B cell (primary cell): ENCODE measurements around the gene HDAC9. TPM values are rescaled to one million over a fixed set of nuclear protein-coding genes. Genes with fewer than 3 reads are reported as not detected.
A peak's percentile ranks its signal among the peaks of the same experiment; 100 is the strongest.

Source experiments
- ATAC-seq: fragments of 200-7000 bp; cut with Tn5 transposase; one replicate; pipeline ENCODE4 v1.10.0; 2021; ENCODE audit warnings: low read depth, mild to moderate bottlenecking, moderate number of reproducible peaks, moderate library complexity
- CTCF ChIA-PET: fragments of 350-600 bp; sonication (Branson Sonifier 250); formaldehyde crosslinking; loops from one replicate; lab custom pipeline; 2021; ENCODE audit warnings: antibody characterized with exemption, inconsistent platforms; lab: Charles Lee
- POLR2A ChIA-PET: fragments of 350-600 bp; sonication (Branson Sonifier 250); formaldehyde crosslinking; loops from one replicate; lab custom pipeline; 2021; ENCODE audit warnings: antibody characterized with exemption; lab: Charles Lee
- DNase-seq: peaks from one replicate; pipeline ENCODE4 v3.0.0; 2013
- H2AFZ ChIP-seq: 2 replicates; pipeline ENCODE4 v1.6.1; 2012; ENCODE audit warnings: mild to moderate bottlenecking, low read depth, low read length; ENCODE audit not compliant: insufficient read depth, poor library complexity, severe bottlenecking
- H3K27ac ChIP-seq, 2 donors: 1 replicate in 1 of 2; 2 replicates in 1 of 2; pipeline ENCODE4 v1.5.1; 2012 to 2013; ENCODE audit warnings: low read length in 2 of 2, mild to moderate bottlenecking in 2 of 2, moderate library complexity in 1 of 2
- H3K27me3 ChIP-seq, 4 experiments: fragments of 200-600 bp in 1 of 4; sonication (generic) in 1 of 4; replicated peaks in 1 of 4; 1 replicate in 2 of 4; 2 replicates in 2 of 4; pipeline versions ENCODE4 v1.6.1 to v1.7.0; 2013 to 2016; ENCODE audit warnings: low read length in 3 of 4, mild to moderate bottlenecking in 2 of 4, mixed read lengths in 1 of 4, moderate library complexity in 1 of 4; ENCODE audit not compliant: insufficient read depth in 4 of 4, control insufficient read depth in 3 of 4; ENCODE audit errors: control extremely low read depth in 1 of 4
- H3K36me3 ChIP-seq, 2 experiments: replicated peaks in 1 of 2; 1 replicate in 1 of 2; 2 replicates in 1 of 2; pipeline versions ENCODE4 v1.6.1 to v1.7.1; 2013; ENCODE audit warnings: low read length in 1 of 2; ENCODE audit not compliant: insufficient read depth in 2 of 2, control insufficient read depth in 1 of 2; ENCODE audit errors: control extremely low read depth in 1 of 2, extremely low read depth in 1 of 2
- H3K4me1 ChIP-seq, 2 donors: fragments of 200-600 bp in 1 of 2; sonication (generic) in 1 of 2; 1 replicate in 1 of 2; 2 replicates in 1 of 2; pipeline versions ENCODE4 v1.5.1 to v1.6.1; 2013 to 2017; ENCODE audit warnings: low read length in 2 of 2; ENCODE audit not compliant: control insufficient read depth in 2 of 2, insufficient read depth in 2 of 2
- H3K4me2 ChIP-seq: replicated peaks from 2 replicates; pipeline ENCODE3; 2012; ENCODE audit warnings: mild to moderate bottlenecking, low read depth, low read length; ENCODE audit not compliant: poor library complexity, severe bottlenecking
- H3K4me3 ChIP-seq, 5 experiments: fragments of 200-600 bp in 1 of 5; sonication (generic) in 1 of 5; 1 replicate in 3 of 5; 2 replicates in 2 of 5; pipeline versions ENCODE4 v1.5.1 to v1.7.0; 2011 to 2016; ENCODE audit warnings: low read length in 4 of 5, mild to moderate bottlenecking in 4 of 5, low read depth in 2 of 5, control low read depth in 1 of 5, moderate library complexity in 1 of 5; ENCODE audit not compliant: insufficient read depth in 1 of 5; ENCODE audit errors: control extremely low read depth in 1 of 5, extremely low read depth in 1 of 5
- H3K79me2 ChIP-seq: fragments of 200-600 bp; sonication (generic); one replicate; pipeline ENCODE4 v1.6.0; 2016; ENCODE audit warnings: low read length; ENCODE audit not compliant: control insufficient read depth, insufficient read depth
- H3K9ac ChIP-seq: fragments of 200-600 bp; sonication (generic); 2 replicates; pipeline ENCODE4 v1.6.1; 2017; ENCODE audit warnings: mild to moderate bottlenecking, low read length, moderate library complexity
- H3K9me3 ChIP-seq, 3 donors: one replicate each; pipeline versions ENCODE4 v1.6.1 to v1.7.1; 2013; ENCODE audit warnings: low read length in 2 of 3; ENCODE audit not compliant: control insufficient read depth in 2 of 3, insufficient read depth in 1 of 3; ENCODE audit errors: control extremely low read depth in 1 of 3
- H4K20me1 ChIP-seq: 2 replicates; pipeline ENCODE4 v1.6.0; 2012; ENCODE audit warnings: mild to moderate bottlenecking, low read length; ENCODE audit not compliant: insufficient read depth, control insufficient read depth, poor library complexity, severe bottlenecking
- H3K27ac Mint-ChIP-seq: one replicate; pipeline ENCODE4 v1.8.0; 2021; ENCODE audit warnings: mixed read lengths
- H3K27me3 Mint-ChIP-seq: one replicate; pipeline ENCODE4 v1.8.0; 2021; ENCODE audit warnings: mixed read lengths
- H3K4me1 Mint-ChIP-seq: one replicate; pipeline ENCODE4 v1.8.0; 2021; ENCODE audit warnings: mixed read lengths
- H3K4me3 Mint-ChIP-seq: one replicate; pipeline ENCODE4 v1.8.0; 2021; ENCODE audit warnings: mixed read lengths
- H3K9me3 Mint-ChIP-seq: one replicate; pipeline ENCODE4 v1.8.0; 2022; ENCODE audit warnings: mixed read lengths; ENCODE audit not compliant: insufficient read depth
- EZH2 ChIP-seq: IDR thresholded peaks from 2 replicates; pipeline ENCODE4 v1.6.1; 2012; ENCODE audit warnings: borderline replicate concordance, low read depth, mild to moderate bottlenecking, moderate library complexity, low read length; ENCODE audit not compliant: insufficient read depth, poor library complexity, severe bottlenecking
- WGBS: methylation state at CpG from one replicate; pipeline ENCODE4 v1.1.5; 2013; ENCODE audit warnings: missing lambda C conversion rate; ENCODE audit not compliant: insufficient coverage; 5-methylcytosine and 5-hydroxymethylcytosine counted together
- intact Hi-C: fragments of 100-400 bp; cut with micrococcal nuclease; formaldehyde crosslinking; loops from one replicate; pipeline ENCODE4 v1.10.0; 2022
- polyA plus RNA-seq: library from polyadenylated mRNA; depleted of rRNA; stranded (reverse); fragments of >200 nt; gene quantifications from 2 replicates; pipeline ENCODE4 v1.2.3, GENCODE V29; 2012
- total RNA-seq, 2 donors: library from RNA; stranded (reverse); fragments of 120-200 nt in 1 of 2; gene quantifications; 1 replicate in 1 of 2; 2 replicates in 1 of 2; pipeline versions ENCODE4 v1.2.3 to v1.2.4, GENCODE V29; 2013 to 2022
- TF ChIP-seq, protein P1 (sequence below): fragments of 200-600 bp; IDR thresholded peaks from one replicate; pipeline ENCODE4 v1.8.0; 2022; ENCODE audit warnings: antibody characterized with exemption, mild to moderate bottlenecking

HDAC9 gene
- total and polyA plus RNA-seq, 2 donors (not counting 1 experiment from before 2014, with no cell fraction given) = 49.1 to 64.8 TPM

DNA sequence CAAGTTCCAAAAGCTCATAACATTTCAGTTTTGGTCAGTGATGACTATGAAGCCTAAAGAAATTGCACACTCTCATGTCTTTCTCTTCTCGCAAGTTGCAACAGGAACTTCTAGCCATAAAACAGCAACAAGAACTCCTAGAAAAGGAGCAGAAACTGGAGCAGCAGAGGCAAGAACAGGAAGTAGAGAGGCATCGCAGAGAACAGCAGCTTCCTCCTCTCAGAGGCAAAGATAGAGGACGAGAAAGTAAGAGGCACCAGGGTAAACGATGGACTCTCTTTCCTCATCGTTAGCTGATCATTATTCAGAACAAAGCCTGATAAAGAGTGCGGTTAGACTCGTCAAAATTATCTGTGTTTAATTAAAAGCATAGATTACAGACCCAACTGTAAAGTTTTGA lies 94.7 kb downstream of the HDAC9 start:
- TF ChIP-seq, protein P1, sequence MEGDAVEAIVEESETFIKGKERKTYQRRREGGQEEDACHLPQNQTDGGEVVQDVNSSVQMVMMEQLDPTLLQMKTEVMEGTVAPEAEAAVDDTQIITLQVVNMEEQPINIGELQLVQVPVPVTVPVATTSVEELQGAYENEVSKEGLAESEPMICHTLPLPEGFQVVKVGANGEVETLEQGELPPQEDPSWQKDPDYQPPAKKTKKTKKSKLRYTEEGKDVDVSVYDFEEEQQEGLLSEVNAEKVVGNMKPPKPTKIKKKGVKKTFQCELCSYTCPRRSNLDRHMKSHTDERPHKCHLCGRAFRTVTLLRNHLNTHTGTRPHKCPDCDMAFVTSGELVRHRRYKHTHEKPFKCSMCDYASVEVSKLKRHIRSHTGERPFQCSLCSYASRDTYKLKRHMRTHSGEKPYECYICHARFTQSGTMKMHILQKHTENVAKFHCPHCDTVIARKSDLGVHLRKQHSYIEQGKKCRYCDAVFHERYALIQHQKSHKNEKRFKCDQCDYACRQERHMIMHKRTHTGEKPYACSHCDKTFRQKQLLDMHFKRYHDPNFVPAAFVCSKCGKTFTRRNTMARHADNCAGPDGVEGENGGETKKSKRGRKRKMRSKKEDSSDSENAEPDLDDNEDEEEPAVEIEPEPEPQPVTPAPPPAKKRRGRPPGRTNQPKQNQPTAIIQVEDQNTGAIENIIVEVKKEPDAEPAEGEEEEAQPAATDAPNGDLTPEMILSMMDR = no peak
- TF ChIP-seq EZH2 = no peak
- Histone ChIP-seq H3K4me1 (peaks cover 14 to 19% of the 10 kb centered on the region in 2 donors), H3K4me2 (peak overlapping the region; percentile 22), H3K27me3 (no peaks in the 10 kb centered on the region), H3K36me3 (peaks cover 10 to 54% of the 10 kb centered on the region in 2 experiments), H4K20me1 (no peaks in the 10 kb centered on the region), H3K4me3 (peak overlapping the region in 1 of 5 experiments; percentile 19), H2AFZ (peak overlapping the region; percentile 41), H3K9me3 (no peaks in the 10 kb centered on the region), H3K79me2 (peaks cover 10% of the 10 kb centered on the region), H3K27ac (peak overlapping the region in 1 of 2 donors; percentile 60), H3K9ac (no peak overlapping the region)
- Mint-ChIP-seq H3K27me3 (no peaks in the 10 kb centered on the region), H3K4me1 (peaks cover 25% of the 10 kb centered on the region), H3K4me3 (no peak overlapping the region), H3K9me3 (no peaks in the 10 kb centered on the region), H3K27ac (peak overlapping the region; percentile 76)
- intact Hi-C loops = loop anchor here (2.0 to 10.0 kb wide), 3 partner anchors 17 to 233 kb away; no protein-coding TSS in a partner anchor
- DNase-seq = peak; percentile 36
- ATAC-seq = peak; percentile 45
- ChIA-PET CTCF (interaction anchor here (1.0 to 6.4 kb wide), 16 partner anchors 7 to 238 kb away, joined by 3 to 37 read pairs (median 4); partner anchors contain the start of gene HDAC9), POLR2A (interaction anchor here (1.0 kb wide), 1 partner anchor 95 kb away, joined by 3 read pairs; the partner anchor contains the start of gene HDAC9)
- whole genome bisulfite sequencing = 0% methylated on average over 2 of the region's 7 CpGs

DNA sequence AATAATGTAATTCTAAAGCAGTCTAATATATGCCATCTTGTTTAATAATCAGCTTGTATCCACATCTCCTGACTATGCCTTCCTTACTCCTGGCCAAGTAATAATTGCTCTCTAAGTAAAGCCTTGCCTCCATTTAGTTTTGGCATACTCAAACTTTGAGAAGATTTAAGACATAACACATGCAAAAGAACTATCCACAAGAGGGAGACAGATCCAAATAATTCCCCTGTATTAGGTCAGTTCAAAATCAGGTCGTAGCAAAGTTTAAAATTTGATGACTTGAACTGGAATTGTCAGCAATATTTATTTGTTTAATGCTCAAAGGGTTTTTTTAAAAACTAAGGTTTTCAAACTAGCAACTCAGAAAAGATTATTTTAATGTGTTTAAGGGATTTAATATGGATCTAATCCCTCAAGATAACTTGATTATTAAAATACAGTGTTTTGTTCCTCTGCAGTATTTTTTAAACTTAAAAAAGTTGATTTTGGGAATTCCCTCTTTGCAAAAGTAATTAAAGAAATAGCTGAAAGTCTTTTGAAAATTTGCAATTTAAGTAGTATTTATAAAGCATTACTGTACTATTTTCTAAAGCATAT lies 95.3 kb downstream of the HDAC9 start:
- H3K4me1 ChIP-seq = peaks cover 14 to 19% of the 10 kb centered on the region in 2 donors
- H3K4me2 ChIP-seq = no peak overlapping the region
- no peak overlapping the region for H2AFZ ChIP-seq
- H3K9ac ChIP-seq = no peak overlapping the region
- ATAC-seq = peak; percentile 24
- peak overlapping the region in 1 of 2 donors; percentile 60 for H3K27ac ChIP-seq
- ChIA-PET CTCF (interaction anchor here (0.8 to 6.4 kb wide), 21 partner anchors 8 to 238 kb away, joined by 3 to 37 read pairs (median 4); partner anchors contain the start of gene HDAC9), POLR2A (interaction anchor here (1.0 kb wide), 1 partner anchor 96 kb away, joined by 3 read pairs; the partner anchor contains the start of gene HDAC9)
- Mint-ChIP-seq H3K27me3 (no peaks in the 10 kb centered on the region), H3K4me1 (peaks cover 24% of the 10 kb centered on the region), H3K9me3 (no peaks in the 10 kb centered on the region), H3K4me3 (no peak overlapping the region), H3K27ac (no peak overlapping the region)
- TF ChIP-seq EZH2 = no peak
- TF ChIP-seq, protein P1 = peak; percentile 41
- no peaks in the 10 kb centered on the region for H3K27me3 ChIP-seq
- H3K36me3 ChIP-seq = peaks cover 7 to 55% of the 10 kb centered on the region in 2 experiments
- intact Hi-C loops = loop anchor here (2.0 to 10.0 kb wide), 3 partner anchors 18 to 234 kb away; no protein-coding TSS in a partner anchor
- WGBS = no CpG with 5 or more reads among the region's 1 CpG
- no peaks in the 10 kb centered on the region for H4K20me1 ChIP-seq
- H3K9me3 ChIP-seq = no peaks in the 10 kb centered on the region
- peak; percentile 21 for DNase-seq
- H3K79me2 ChIP-seq = peaks cover 6% of the 10 kb centered on the region
- H3K4me3 ChIP-seq = no peak overlapping the region
